Activated naive CD4-positive, alpha-beta T cell treated with anti-CD3 and anti-CD28 coated beads, Interleukin-2, amount 50 U/mL, for 16 hours (primary cell): ENCODE data around the gene FMN2.

Source experiments
- DNase-seq: peaks from one replicate; pipeline ENCODE4 v3.0.0-alpha.2; 2020

The FMN2 gene

GRCh38 chr1:240457203-240457602 lies 365.5 kb downstream of the FMN2 start:
- DNase-seq: no peak

GRCh38 chr1:240462277-240462676 lies 370.6 kb downstream of the FMN2 start:
- DNase-seq: no peak

- DNase-seq: no peak
Observed at GRCh38 chr1:240462766-240463395, 371.2 kb downstream of the FMN2 start.

- DNase-seq: no peak
Observed at GRCh38 chr1:240464099-240464498, 372.4 kb downstream of the FMN2 start.

GRCh38 chr1:240465531-240465940 lies 373.9 kb downstream of the FMN2 start:
- no peak for DNase-seq

GRCh38 chr1:240466509-240466908 lies 374.8 kb downstream of the FMN2 start:
- no peak for DNase-seq

- no peak for DNase-seq
Observed at GRCh38 chr1:240467895-240468294, 376.2 kb downstream of the FMN2 start.

GRCh38 chr1:240468656-240469055 lies 377.0 kb downstream of the FMN2 start:
- DNase-seq: no peak

GRCh38 chr1:240474133-240474614 lies 382.5 kb downstream of the FMN2 start:
- DNase-seq: no peak

GRCh38 chr1:240475832-240476231 lies 384.1 kb downstream of the FMN2 start:
- DNase-seq: no peak

GRCh38 chr1:240478536-240478935 lies 386.9 kb downstream of the FMN2 start:
- DNase-seq: no peak

- no peak for DNase-seq
Observed at GRCh38 chr1:240484804-240485443, 393.2 kb downstream of the FMN2 start.

GRCh38 chr1:240486611-240487010 lies 394.9 kb downstream of the FMN2 start:
- DNase-seq: no peak

- DNase-seq: no peak
Observed at GRCh38 chr1:240487493-240487892, 395.8 kb downstream of the FMN2 start.

GRCh38 chr1:240491156-240491555 lies 399.5 kb downstream of the FMN2 start:
- no peak for DNase-seq

- no peak for DNase-seq
Observed at GRCh38 chr1:240491796-240492195, 400.1 kb downstream of the FMN2 start.

- DNase-seq: no peak
Observed at GRCh38 chr1:240492832-240493440, 401.3 kb downstream of the FMN2 start.

GRCh38 chr1:240495601-240496000 lies 403.9 kb downstream of the FMN2 start:
- no peak for DNase-seq

- no peak for DNase-seq
Observed at GRCh38 chr1:240496356-240496755, 404.7 kb downstream of the FMN2 start.

- no peak for DNase-seq
Observed at GRCh38 chr1:240496941-240497340, 405.3 kb downstream of the FMN2 start.

GRCh38 chr1:240497908-240498307 lies 406.2 kb downstream of the FMN2 start:
- DNase-seq: no peak

- no peak for DNase-seq
Observed at GRCh38 chr1:240498335-240498734, 406.7 kb downstream of the FMN2 start.

GRCh38 chr1:240499012-240499411 lies 407.3 kb downstream of the FMN2 start:
- DNase-seq: no peak

- DNase-seq: no peak
Observed at GRCh38 chr1:240500647-240501046, 409.0 kb downstream of the FMN2 start.
